HUDEP-2 (cell line): ENCODE data around the gene BTAF1.
A peak's percentile ranks its signal among the peaks of the same experiment; 100 is the strongest.

Source experiments
- DNase-seq, 76 experiments: peaks; one replicate each; lab custom pipeline; 2025; ENCODE audit not compliant: unreplicated experiment in 76 of 76; lab: John Stamatoyannopoulos, UW

Gene BTAF1

DNA sequence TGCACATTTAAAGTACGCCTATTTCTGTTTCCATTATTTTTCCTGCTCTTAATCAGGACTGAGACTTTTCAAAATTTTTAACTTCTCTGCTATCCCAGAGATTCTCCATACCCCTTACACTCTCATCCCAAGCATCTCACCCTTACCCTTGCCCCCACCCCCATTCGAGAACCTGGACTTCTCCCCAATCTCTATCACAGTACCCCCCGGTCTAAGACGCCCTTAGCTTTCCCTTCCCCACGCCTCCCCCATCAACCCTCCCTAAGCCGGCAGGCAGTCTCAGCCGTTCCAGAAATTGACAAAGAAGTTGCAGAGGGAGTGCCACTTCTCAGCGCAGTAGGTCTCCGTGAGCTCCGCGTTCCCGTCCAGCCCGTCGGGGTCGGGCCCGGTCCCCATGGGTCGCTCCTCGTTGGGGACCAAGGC is 15.6 kb upstream of the BTAF1 start:
- DNase-seq, result no peak

DNA sequence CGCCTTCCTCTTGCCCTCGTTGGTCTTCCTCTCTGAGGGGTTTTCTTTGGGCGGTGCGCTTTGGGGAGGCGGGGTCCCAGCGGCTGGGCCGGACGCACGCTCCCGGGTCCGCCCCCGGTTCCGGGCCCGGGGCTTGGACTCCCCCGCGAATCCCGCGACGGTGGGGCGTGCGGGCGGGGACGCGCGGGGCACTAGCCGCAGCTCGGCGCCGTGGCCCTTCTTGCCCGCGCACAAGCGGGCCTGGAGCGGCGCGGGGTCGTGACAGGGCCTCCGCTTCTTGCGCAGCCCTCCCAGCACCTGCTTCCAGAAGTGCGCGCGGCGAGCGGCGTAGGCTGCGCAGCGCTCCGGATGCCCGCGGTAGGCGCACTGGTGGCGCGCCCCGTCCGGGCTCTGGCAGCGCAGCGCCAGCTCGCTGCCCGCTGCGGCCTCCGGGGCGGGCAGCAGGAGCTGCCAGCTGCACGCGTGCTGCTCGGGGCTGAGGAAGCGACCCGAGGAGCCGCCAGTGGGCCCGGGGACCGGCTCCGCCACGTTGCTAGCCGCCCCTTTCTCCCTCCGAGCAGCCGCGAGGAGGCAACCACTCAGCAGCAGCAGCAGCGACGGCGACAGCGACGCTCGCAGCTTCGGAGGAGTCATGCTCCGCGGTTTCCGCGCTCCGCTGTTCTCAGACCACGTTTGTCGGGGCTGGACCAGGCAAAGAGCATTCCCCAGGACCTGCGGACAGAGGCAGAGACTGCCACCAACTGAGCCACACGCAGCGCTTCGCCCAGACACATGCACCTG is 15.0 kb upstream of the BTAF1 start:
- peak in 74 of 76 experiments; percentile 16 to 82 (median 64) for DNase-seq

DNA sequence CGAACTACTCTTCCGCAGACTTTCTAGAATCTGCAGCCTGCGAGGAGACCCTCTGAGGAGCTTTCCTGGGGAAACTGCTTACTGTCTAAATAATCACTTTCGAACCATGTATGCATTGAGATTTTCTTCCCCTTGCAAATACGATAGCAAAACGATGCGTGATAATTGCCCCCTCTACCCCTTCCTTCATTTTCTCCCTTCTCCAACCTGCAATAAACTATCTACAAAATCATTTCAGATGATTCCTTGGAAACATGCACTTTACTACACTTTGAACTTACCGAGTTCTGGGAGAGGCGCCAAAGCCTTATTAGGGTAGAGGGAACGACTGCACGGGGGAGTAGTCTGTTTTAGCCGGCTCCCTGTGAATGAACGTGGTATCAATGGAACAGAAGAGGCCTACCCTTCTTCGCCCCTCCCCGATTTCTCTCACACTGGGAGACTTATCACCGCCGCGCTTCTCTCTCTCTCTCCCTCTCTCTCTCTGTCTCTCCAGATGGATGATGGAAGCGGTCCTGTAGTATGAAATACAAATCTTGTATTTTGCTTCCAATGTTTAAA is 14.4 kb upstream of the BTAF1 start, which contains the start of gene FGFBP3:
Gene FGFBP3 (minus strand): TSS at position 370 of the 561 bp plus-strand sequence. CDS start 517 bp downstream, outside the sequence.
- peak in 65 of 76 experiments; percentile 6 to 69 (median 45) for DNase-seq

DNA sequence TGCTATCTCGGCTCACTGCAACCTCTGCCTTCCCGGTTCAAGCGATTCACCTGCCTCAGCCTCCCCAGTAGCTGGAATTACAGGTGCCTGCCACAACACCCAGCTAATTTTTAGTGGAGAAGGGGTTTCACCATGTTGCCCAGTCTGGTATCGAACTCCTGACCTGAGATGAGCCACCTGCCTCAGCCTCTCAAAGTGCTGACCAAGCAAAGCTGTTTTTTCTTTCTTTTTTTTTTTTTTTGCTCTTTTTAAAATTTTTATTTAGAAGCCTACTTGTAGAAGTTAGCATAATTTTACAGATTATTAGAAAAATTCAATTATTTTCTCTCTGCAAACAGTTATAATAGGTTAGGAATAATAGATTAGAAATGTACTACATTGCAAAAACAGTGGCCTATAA is 13.1 kb upstream of the BTAF1 start:
- DNase-seq, result no peak

DNA sequence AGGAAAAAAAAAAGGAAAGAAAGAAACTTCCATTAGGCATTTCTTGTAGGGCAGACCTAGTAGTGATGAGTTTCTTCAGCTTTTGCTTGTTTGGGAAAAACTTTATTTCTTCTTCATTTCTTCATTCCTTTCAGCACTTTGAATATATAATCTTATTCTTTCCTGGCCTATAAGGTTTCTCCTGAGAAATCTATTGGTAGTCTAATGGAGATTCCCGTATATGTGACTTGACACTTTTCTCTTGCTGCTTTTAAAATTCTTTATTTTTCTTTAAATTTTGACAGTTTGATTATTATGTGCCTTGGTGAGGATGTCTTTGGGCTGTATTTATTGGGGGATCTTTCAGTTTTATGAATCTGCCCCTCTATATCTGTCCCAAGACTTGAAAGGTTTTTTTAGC is 3.9 kb upstream of the BTAF1 start:
- DNase-seq, result no peak

DNA sequence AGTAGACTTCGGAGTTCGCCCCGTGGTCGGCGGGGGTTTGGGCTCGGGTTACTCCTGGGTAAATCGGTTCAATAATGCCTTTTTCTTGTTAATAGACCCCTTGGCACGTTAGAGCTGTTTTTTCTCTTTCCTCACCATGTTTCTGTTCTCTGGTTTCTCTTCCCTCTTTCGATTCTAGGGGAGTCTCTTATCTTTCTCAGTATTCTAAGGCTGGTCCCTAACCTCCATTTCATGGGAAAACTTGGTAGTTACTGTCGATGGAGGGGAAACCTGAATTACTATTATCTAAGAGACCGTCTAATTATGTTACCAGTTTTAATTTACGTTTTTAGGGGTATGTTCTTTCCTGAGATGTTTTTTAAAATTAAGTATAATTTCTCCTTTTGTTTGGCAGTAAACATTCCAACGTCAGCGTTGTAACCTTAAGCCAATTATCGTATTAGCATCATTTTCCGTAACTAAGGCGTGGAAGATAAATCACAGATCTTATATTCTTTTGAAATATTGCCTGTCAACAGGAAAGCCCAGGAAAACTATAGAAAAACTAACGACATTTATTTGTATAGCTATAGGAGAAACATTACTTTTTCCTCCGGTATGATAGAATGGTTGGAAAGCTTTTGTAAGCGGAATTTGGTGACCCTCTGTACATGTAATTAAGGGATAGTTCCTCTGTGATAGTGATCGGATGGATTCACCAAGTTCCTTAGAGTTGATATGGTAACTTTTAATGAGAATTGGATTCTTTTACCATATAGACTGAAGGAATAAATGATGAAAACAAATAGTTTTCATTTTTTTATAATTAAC is 847 bp downstream of the BTAF1 start:
- DNase-seq, result peak in 1 of 76 experiments; percentile 43

DNA sequence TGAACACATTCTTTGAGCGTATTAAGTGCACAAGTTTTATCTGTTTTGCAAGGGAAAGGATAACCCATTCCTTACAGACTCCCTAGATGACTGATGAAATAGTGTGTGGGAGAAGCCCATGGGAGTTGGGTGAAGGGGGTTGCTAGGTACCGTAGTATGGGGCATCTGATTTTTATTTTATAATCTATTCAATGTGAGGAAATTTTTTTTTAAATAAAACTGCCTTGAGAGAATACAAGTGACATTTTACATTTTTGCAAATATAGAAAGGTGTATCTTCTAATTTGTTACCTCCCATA is 1.4 kb downstream of the BTAF1 start:
- no peak for DNase-seq

DNA sequence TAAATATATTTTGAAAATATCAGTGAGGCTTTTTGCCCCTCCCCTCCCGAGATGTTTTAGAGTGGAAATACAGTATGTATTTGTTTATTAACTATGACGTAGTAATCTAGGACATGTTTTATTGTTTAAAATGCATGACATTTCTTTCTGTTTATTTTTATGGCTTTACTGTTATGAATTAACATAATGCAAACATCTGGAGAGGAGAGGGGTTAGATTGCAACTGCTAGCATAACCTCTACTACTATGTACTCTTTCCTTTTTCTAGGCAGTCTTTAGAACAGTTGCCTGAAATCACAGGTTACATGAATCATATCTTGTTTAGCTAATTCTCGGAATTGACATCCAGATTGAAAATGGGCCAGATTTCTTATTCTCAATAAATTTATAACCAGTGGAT is 7.4 kb downstream of the BTAF1 start:
- DNase-seq, result no peak

DNA sequence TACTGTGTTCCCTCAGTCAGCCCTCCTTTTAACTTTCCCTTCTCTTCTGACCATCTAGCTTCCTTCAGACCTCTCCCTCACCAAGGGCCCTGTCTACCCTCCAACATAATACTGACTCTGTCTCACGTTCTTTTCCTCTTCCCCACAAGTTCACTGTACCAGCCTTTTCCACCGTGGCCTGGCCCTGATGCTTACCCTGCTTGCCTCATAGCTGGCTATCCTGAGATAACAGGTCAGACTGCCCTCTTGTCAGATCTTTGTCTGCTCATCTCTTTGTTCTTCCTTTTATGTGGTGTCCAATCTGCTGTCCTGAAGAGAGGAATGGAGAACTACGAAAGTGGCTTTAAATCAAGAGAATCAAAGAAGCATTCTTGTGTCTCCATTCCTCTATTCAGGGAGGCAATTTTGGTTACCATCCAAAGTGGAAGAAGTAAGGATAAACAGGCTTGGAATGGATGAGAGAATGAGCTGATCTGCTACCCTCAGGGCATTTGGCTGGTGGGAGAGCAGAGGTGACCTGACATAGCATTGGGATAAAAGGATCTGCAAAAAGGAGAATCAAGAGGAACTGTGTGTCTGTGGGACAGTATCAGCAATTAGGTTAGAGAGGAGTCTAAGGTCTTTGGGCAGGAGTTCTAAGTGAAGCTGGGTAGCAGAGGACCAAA is 8.1 kb downstream of the BTAF1 start:
- DNase-seq, result peak in 2 of 76 experiments; percentile 0 to 2

DNA sequence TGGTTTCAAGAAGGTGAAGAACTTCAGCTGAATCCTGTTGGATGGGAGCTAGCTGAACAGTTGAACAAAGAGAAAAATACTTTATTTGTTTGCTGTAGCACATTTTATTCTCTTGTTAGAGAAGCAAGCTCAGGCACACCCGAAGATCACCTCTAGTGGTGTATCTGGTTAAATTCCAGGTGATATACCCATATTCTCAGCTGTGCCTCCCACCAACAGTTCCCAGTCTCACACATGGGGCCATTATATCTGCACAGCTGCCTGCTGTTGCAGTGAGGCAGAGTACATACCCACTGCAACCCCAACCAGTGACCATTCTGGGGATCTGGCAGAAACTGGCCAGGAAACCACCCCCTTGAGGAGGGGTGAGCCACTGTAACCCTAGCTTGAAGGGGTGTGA is 9.2 kb downstream of the BTAF1 start:
- DNase-seq, result no peak

DNA sequence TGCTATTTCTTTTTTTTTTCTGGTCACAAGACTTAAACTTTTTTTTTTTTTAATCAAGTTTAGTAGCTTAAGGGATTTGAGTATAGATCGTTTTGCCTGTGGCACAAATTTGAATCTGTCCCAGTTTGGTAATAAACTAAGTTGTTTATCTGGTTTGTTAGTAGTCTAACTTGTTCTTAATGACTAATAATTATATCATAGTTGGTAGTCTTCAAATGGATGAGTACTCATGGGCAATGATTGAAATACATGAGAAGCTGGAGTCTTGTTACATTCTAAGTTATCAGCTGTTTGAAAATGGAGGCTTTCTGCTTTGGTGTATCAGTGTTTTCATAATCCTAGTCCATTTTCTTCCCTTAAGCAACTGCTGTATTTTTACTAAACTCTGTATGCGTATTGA is 12.3 kb downstream of the BTAF1 start:
- no peak for DNase-seq

DNA sequence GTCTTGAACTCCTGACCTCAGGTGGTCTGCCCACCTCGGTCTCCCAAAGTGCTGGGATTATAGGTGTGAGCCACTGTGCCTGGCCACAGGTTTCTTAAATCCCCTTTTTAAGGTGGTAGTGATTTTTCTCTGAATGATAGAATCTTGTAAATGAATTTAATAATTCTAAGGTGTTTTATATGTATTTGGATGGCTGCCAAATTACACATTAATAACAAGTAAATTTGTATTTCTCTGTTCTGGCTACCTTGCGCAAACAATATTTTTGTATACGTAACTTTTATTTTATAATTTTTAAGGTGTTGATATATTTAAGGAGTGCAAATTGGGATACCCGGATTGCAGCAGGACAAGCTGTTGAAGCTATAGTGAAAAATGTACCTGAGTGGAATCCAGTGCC is 16.1 kb downstream of the BTAF1 start:
- DNase-seq, result no peak

DNA sequence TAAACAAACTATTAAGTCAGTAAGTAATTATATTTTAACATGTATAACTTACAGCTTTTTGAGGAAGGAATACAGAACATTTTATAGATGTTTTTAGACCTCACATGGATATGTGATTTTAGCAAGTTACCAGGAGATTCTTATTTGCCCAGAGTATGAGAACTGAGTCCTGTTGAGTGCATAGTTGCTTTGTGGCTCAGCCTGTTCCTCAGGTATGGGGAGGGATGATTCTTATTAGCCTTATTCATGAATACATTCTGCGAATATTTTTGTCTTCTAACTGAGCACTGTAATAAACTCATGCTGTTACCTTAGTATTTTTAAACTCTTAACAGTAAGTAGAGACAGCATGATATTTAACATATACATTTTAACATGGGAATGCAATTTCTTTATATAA is 17.9 kb downstream of the BTAF1 start:
- DNase-seq, result no peak

DNA sequence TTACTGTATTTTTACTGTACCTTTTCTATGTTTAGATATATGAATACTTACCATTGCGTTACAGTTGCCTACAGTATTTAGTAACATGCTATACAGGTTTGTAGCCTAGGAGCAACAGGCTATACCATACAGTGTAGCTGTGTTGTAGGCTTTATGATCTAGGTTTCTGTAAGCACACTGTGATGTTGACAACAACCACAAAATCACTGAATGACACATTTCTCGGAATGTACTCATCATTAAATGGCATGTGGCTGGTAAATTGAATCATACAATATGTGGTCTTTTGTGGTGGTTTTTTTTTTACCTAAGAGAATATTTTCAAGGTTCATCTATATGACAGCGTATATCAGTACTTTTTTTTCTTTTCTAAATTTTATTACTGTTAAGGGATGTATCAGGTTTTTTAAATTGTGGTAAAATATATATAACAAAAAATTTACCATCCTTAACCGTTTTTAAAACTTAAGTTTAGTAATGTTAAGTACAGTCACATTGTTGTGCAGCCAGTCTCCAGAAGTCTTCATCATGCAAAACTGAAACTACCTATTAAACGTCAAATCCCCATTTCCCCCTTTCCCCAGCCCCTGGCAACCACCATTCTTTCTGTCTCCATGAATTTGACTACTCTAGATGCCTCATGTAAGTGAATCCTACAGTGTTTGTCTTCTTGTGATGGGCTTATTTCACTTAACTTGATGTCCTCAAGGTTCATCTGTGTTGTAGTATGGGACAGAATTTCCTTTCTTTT is 21.5 kb downstream of the BTAF1 start:
- DNase-seq, result no peak

DNA sequence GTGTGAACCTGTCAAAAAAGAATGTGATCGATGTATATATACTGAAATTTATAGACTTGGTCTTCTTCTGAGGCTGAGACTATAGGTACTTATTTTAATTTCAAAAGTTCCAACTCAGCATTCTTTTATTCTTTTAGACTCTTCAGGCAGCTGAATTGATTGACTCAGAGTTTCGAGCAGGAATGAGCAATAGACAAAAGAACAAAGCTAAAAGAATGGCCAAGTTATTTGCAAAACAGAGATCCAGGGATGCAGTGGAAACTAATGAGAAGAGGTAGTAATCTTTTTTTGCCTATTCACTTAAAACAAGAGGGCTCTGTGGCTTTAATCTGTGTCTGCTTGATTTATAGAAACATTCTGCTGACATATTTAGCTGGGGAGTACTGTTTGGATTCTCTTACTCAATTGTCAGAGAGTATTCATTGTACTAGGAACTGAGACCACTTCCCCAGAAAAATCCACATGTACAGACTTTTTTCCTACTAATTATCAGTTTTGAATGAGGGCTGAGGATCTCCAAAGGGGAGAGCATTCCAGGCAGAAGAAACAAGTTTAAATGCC is 30.1 kb downstream of the BTAF1 start:
- DNase-seq, result no peak

DNA sequence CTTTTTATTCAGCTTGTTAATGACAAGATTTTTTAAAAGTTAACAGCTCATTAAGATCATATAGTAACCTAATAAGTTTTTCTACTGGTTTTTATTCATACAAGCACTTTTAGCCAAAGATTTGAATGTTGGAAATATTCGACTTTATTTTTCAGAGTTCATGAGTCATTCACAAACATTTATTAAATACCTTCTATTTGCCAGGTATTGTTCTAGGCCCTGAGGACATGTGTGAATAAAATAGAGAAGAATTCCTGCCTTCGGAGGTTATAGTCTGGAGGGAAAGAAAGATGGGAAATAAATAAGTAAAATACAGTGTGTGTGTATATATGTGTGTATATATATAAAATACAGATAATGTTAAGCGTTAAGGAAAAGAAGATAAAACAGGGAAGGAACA is 31.5 kb downstream of the BTAF1 start:
- DNase-seq, result no peak

DNA sequence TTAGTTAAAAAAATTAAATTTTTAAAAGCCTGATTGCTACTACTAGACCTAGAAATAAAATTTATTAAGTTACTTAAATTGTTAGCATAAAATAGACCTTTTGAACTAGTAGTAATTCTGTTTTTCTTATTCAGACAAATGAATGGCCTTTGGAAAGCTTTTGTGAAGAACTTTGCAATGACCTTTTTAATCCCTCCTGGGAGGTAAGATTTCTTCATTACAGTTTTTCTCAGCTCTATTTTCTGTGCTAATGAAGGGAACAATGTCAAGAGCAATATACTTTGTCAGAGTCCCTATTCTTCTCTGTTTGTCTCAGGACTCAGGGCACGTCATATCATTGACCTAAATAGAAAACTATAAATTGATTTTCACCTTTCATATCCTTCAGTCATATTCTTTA is 33.5 kb downstream of the BTAF1 start:
- DNase-seq, result no peak

DNA sequence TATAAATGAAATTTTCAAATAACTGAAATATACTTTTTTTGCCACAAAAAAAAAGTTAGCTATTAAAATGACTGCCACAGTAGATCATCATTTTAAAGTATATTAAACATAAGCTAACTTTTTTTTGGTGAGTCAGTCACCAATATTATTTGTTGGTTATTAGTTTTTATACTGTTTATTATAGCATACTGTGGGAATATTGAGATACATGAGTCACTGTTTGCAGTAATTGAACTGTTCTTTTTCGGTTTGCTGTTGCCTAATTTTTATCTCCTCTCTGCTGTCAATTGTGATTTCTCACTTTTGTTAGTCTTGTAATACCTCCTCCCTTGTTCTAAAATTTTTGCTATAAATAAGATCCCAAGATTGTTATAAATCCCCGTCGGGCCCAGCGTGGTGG is 45.7 kb downstream of the BTAF1 start:
- DNase-seq, result no peak

DNA sequence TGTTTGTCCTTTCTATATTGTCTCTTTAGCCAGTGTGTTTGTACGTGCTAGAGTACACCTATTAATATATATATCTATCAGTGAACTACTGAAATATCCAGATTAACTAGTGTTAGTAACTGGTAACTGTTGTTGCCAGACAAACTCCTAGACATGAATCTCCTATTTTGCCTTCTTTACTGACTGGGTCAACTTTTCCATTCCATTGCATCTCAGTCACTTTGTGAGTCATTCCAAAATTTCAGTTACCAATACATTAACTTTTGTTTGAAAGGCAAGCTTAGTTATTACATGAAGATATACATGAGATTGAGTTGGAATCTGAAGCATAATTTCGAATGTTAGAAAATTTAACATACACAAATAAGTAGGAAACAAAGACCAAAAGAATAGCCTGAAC is 51.4 kb downstream of the BTAF1 start:
- no peak for DNase-seq

DNA sequence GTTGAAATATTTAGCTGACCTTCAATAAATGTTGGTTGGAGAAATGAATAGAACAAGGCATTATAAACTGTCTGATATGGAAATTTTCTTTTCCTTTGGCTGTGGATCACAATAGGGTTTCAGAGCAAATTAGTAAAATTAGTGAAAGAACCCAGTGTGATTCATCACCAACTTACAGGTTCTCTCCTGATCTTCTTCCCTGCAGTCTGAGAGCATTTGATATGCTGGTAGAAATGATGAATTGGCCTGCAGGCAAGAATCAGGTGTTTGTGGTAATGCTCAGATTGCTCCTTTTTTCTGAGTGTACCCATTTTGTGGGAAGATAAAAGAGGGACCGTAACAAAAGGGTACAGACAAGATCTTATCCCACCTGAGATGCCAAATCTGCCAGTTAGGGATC is 51.9 kb downstream of the BTAF1 start:
- DNase-seq, result no peak
